ENCODE results near the gene DGKK. TPM values are rescaled to one million over a fixed set of nuclear protein-coding genes. Genes with fewer than 3 reads are reported as not detected.
A peak's percentile ranks its signal among the peaks of the same experiment; 100 is the strongest.
"Not testable (repeated sequence)": the region's sequence is repeated elsewhere in the genome, so short reads cannot be mapped to it uniquely, and the experiment has no call there.

DGKK gene
- total and polyA plus RNA-seq, 12 donors, result 0.02 TPM; not detected in 11

DNA sequence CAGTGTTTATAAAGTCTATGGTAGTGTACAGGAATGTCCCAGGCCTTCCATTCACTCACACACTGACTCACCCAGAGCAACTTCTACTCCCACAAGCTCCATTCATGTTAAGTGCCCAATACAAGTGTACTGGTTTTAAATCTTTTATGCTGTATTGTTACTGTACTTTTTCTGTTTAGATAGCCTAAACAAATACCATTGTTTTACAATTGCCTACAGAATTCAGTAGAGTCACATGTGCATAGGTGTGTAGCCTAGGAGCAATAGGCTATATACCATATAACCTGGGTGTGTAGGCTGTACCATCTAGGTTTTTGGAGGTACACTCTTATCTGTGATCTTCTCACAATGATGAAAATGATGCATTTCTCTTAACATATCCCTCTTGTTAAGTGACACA, 126.7 kb downstream of the DGKK start:
- ATAC-seq (no peak), DNase-seq (no peak)
- Histone ChIP-seq H3K27ac (no peak overlapping the region), H3K36me3 (no peaks in the 10 kb centered on the region), H3K4me3 (no peak overlapping the region), H3K9me3 (no peaks in the 10 kb centered on the region), H3K4me1 (no peaks in the 10 kb centered on the region), H3K27me3 (peaks cover 0 to 34% (median 0%) of the 10 kb centered on the region in 7 donors)
- intact Hi-C loops (cut with DNase I), result no loop called here
- TF ChIP-seq, protein P1, sequence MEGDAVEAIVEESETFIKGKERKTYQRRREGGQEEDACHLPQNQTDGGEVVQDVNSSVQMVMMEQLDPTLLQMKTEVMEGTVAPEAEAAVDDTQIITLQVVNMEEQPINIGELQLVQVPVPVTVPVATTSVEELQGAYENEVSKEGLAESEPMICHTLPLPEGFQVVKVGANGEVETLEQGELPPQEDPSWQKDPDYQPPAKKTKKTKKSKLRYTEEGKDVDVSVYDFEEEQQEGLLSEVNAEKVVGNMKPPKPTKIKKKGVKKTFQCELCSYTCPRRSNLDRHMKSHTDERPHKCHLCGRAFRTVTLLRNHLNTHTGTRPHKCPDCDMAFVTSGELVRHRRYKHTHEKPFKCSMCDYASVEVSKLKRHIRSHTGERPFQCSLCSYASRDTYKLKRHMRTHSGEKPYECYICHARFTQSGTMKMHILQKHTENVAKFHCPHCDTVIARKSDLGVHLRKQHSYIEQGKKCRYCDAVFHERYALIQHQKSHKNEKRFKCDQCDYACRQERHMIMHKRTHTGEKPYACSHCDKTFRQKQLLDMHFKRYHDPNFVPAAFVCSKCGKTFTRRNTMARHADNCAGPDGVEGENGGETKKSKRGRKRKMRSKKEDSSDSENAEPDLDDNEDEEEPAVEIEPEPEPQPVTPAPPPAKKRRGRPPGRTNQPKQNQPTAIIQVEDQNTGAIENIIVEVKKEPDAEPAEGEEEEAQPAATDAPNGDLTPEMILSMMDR (IDR thresholded peaks at IDR 0.05), result no peak

DNA sequence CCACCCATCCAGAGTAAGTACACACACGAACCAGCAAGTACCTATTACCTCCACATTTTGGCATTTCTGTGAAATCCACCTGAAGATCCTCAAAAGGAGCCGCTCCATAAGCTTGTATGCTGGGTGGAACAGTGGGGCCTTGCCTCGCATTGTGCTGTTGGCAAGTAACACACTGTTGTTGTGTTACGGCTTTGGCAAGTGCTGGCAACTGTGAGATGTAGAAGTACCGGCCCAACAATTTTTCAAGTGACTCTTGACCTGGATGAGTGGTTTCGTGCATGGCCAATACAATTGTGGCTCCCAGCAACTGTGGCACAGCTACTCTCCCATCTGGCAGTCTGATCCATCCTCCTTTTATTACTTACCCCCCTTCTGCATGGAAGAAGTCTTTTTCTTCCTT, 137.3 kb downstream of the DGKK start:
- H3K27ac ChIP-seq, result no peak overlapping the region
- H3K27me3 ChIP-seq, result peaks cover 0 to 26% (median 0%) of the 10 kb centered on the region in 7 donors
- no peaks in the 10 kb centered on the region for H3K4me1 ChIP-seq
- TF ChIP-seq, protein P1 (IDR thresholded peaks at IDR 0.05), result no peak
- WGBS, 2 donors, result 69 to 76% methylated on average over 6 of the region's 6 CpGs
- H3K4me3 ChIP-seq, result no peak overlapping the region
- H3K9me3 ChIP-seq, result peaks cover 0 to 3% (median 0%) of the 10 kb centered on the region in 11 donors
- ATAC-seq (no peak), DNase-seq (no peak)
- intact Hi-C loops (cut with DNase I), result no loop called here
- H3K36me3 ChIP-seq, result no peaks in the 10 kb centered on the region

DNA sequence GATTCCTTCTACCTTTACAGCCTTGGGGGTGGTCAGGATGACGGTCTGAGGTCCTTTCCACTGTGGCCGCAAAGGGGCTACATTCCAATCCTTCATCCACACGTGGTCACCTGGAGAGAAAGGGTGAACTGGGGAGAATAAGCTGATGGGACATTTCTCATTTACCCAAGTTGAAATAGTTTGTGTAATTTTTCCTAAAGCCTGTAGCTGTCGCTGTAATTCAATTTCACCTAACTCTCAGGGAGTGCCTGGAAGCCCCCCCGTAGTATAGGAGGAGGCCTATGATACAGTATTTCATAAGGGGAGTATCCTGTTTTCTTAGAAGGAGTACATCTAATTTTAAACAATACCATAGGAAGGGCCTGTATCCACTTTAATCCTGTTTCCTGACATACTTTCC, 138.0 kb downstream of the DGKK start:
- DNase-seq; H3K27ac ChIP-seq; intact Hi-C loops (cut with DNase I); H3K4me1 ChIP-seq; ATAC-seq; H3K9me3 ChIP-seq; H3K4me3 ChIP-seq; H3K36me3 ChIP-seq: not testable (repeated sequence)
- 20 to 25% methylated on average over 5 of the region's 5 CpGs for WGBS, 2 donors
- peaks cover 0 to 27% (median 0%) of the 10 kb centered on the region in 7 donors for H3K27me3 ChIP-seq
- TF ChIP-seq, protein P1 (IDR thresholded peaks at IDR 0.05), result peak in 3 of 9 donors; percentile 12 to 38 (median 17)

DNA sequence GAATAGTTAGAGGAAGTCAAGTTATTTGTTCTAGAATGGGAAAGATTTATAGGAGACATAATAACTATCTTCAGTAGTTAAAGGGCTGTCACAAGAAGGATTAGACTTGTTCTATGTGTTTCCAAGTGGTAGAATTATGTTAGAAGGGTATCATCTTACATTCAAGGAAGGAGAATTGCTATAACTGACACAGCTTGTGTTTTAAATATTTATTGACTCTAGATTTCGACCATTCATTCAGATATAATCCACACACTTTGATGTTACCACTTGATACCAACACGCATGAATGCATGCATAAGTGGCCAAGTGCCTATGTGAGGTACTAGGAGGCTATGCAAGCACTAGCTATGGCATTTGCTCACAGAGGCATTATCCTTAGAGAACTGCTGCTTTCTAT, 143.4 kb downstream of the DGKK start:
- intact Hi-C loops (cut with DNase I), result no loop called here
- peaks cover 0 to 3% (median 0%) of the 10 kb centered on the region in 11 donors for H3K9me3 ChIP-seq
- TF ChIP-seq, protein P1 (IDR thresholded peaks at IDR 0.05), result no peak
- 79% methylated on average over 2 of the region's 2 CpGs for WGBS, 2 donors
- ATAC-seq (no peak), DNase-seq (no peak)
- H3K4me3 ChIP-seq, result no peak overlapping the region
- no peaks in the 10 kb centered on the region for H3K4me1 ChIP-seq
- H3K27ac ChIP-seq, result no peak overlapping the region
- no peaks in the 10 kb centered on the region for H3K36me3 ChIP-seq
- peaks cover 0 to 45% (median 0%) of the 10 kb centered on the region in 7 donors for H3K27me3 ChIP-seq
